Measurements from ENCODE around the gene UBE2N. TPM values are rescaled to one million over a fixed set of nuclear protein-coding genes. Genes with fewer than 3 reads are reported as not detected.

The UBE2N gene
- 100 to 1,000 TPM; 228 to 235 TPM for total RNA-seq

DNA sequence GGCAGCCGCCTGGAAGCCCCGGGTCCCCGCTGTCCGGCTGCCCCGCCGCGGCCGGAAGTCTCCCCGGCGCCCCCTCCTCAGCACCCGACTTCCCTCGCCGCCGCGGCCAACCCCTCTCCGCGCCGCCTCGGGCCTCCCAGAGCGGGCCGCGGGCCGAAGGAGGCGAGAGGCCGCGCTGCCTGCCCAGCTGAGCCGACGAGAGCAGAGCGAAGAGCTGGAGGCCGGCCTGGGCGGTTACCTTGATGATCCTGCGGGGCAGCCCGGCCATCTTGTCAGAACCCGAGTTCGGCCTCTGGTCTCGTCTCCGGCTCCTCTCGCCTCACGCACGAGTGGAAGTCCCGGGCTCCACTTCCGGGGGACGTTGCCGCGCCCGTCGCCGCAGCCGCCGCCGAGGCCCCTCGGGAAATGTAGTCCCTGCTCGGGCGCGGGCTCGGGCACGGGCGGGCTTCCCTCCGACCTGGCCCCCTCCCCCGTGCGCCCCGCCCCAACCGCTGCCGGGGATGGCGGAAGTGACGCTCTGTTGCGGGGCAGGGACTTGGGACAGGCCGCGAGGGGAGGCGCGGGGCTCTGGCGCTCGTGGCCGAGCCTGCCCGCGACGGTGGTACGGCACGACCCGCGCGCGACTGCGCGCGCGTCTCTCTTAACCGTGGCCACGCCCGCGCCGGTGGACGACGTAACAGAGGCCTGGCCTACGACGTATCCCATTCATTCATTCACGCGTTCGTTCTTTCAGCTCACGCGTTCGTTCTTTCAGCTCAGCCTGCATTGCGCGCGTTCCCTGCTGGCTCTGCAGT is at the start of gene UBE2N:
Gene UBE2N (minus strand): TSS at position 331 of the 794 bp plus-strand sequence. CDS start 63 bp downstream, at position 268.
- peak; percentile 98 for DNase-seq
- H3K4me1 Mint-ChIP-seq = peaks cover 47% of the 10 kb centered on the region
- H3K27me3 Mint-ChIP-seq = no peaks in the 10 kb centered on the region
- H3K27ac Mint-ChIP-seq = peak within 1 kb of the TSS; percentile 98
- H3K9me3 Mint-ChIP-seq = no peaks in the 10 kb centered on the region
- peak within 1 kb of the TSS; percentile 97 for H3K4me3 Mint-ChIP-seq
- peaks cover 16% of the 10 kb centered on the region for H3K36me3 Mint-ChIP-seq

DNA sequence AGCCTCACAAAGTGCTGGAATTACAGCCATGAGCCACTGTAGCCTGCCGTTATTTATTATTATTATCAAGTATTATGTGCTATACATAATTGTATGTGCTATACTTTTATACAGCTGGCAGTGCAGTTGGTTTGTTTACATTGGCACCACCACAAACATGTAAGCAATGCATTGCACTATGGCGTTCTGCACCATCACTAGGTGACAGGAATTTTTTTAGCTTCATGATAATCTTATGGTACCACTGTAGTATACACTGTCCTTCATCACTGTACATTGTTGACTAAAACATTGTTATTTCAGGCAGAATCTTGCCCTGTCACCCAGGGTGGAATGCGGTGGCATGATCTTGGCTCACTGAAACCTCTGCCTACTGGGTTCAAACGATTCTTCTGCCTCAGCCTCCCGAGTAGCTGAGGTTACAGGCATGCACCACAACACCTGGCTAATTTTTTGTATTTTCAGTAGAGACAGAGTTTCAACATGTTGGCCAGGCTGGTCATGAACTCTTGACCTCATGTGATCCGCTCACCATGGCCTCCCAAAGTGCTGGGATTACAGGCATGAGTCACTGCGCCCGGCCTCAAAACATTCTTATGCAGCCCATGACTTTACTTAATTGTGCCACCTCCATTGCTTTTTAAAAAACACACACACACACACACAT is 42.7 kb upstream of the UBE2N start:
- H3K9me3 Mint-ChIP-seq = no peaks in the 10 kb centered on the region
- DNase-seq = no peak
- H3K4me1 Mint-ChIP-seq = peaks cover 2% of the 10 kb centered on the region
- no peaks in the 10 kb centered on the region for H3K27me3 Mint-ChIP-seq
- H3K4me3 Mint-ChIP-seq = no peak overlapping the region
- H3K27ac Mint-ChIP-seq = peak overlapping the region; percentile 25
- peaks cover 15% of the 10 kb centered on the region for H3K36me3 Mint-ChIP-seq

GRCh38 chr12:93483151-93483807 is 41.5 kb upstream of the UBE2N start:
- no peak for DNase-seq
- Mint-ChIP-seq H3K4me1 (no peaks in the 10 kb centered on the region), H3K27ac (no peak overlapping the region), H3K9me3 (no peaks in the 10 kb centered on the region), H3K36me3 (peaks cover 10% of the 10 kb centered on the region), H3K4me3 (no peak overlapping the region), H3K27me3 (no peaks in the 10 kb centered on the region)

DNA sequence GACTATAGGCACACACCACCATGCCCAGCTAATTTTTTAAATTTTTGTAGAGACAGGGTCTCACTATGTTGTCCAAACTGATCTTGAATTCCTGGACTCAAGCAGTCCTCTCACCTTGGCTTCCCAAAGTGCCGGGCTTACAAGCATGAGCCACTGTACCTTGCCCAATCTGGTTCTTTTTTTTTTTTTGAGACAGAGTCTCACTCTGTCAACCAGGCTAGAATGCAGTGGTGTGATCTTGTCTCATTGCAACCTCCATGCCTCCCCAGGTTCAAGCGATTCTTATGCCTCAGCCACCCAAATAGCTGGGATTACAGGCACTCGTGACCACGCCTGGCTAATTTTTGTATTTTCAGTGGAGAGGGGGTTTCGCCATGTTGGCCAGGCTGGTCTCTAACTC is 41.0 kb upstream of the UBE2N start:
- DNase-seq = no peak
- no peaks in the 10 kb centered on the region for H3K4me1 Mint-ChIP-seq
- no peaks in the 10 kb centered on the region for H3K27me3 Mint-ChIP-seq
- no peak overlapping the region for H3K27ac Mint-ChIP-seq
- peaks cover 10% of the 10 kb centered on the region for H3K36me3 Mint-ChIP-seq
- H3K9me3 Mint-ChIP-seq = no peaks in the 10 kb centered on the region
- no peak overlapping the region for H3K4me3 Mint-ChIP-seq

- Mint-ChIP-seq H3K27me3 (no peaks in the 10 kb centered on the region), H3K4me1 (peaks cover 3% of the 10 kb centered on the region), H3K4me3 (no peak overlapping the region), H3K9me3 (no peaks in the 10 kb centered on the region), H3K36me3 (peaks cover 13% of the 10 kb centered on the region), H3K27ac (no peak overlapping the region)
- no peak for DNase-seq
Observed at GRCh38 chr12:93476555-93476954, 34.8 kb upstream of the UBE2N start.

GRCh38 chr12:93469386-93469785 is 27.6 kb upstream of the UBE2N start:
- no peak overlapping the region for H3K27ac Mint-ChIP-seq

DNA sequence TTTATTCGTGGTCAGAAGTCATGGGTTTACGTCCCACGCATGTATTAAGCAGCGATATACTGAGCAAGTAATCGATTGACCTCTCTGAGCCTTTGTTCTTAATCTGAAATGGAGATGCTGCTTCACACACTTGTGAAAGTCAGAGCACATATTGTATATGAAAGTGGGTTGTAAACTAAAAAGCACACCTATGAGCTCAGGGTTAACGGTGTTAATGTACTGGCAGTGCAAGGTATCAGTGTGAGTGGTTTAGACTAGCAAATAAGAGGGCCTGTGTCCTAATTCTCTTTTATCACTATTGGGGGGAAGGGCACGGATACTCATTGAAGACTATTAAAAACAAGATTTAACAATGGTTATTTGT is 26.2 kb upstream of the UBE2N start:
- Mint-ChIP-seq H3K27me3 (peaks cover 3% of the 10 kb centered on the region), H3K27ac (peak overlapping the region; percentile 94), H3K9me3 (no peaks in the 10 kb centered on the region), H3K36me3 (peaks cover 12% of the 10 kb centered on the region), H3K4me1 (peaks cover 28% of the 10 kb centered on the region), H3K4me3 (peak overlapping the region; percentile 97)
- no peak for DNase-seq

More at GRCh38 chr12:93469386-93469785, 27.6 kb upstream of the UBE2N start:
- no peaks in the 10 kb centered on the region for H3K27me3 Mint-ChIP-seq
- DNase-seq = no peak
- no peak overlapping the region for H3K4me3 Mint-ChIP-seq
- H3K9me3 Mint-ChIP-seq = no peaks in the 10 kb centered on the region
- H3K36me3 Mint-ChIP-seq = peaks cover 17% of the 10 kb centered on the region
- peaks cover 28% of the 10 kb centered on the region for H3K4me1 Mint-ChIP-seq

DNA sequence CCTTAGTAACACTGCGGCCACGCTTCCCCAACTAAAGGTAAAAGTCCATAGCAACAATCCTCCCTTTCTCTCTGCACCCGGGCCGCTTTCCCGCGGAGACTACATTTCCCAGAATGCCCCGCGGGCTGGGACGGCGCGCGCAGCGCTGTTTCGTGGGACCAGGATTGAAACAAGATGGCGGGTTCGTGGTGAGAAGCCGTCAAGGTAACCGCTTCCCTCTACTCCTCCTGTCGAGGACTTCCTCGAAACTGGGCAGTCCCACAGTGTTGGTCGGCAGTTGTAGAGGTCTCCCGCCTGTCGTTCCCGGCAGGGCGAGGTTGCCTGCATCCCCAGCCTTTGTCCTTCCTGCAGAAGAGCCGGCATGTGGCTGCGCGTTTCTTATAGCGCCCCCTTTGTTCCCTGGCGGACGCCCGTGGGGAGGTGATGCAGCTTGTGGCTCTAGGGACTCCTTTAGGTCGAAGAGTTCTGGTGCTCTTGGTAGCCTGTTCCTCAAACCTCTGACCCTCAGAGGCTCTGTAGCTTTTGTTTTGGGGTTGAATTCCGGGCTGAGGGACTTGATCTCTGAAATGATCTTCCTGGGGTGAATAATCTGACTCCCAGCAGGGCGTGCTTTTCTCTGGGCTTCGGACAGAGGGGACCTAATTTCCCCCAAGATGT is 25.7 kb upstream of the UBE2N start, which contains the start of gene MRPL42:
Gene MRPL42 (plus strand): TSS at position 164 of the 657 bp plus-strand sequence. CDS start 1,772 bp downstream, outside the sequence.
- Mint-ChIP-seq H3K9me3 (no peaks in the 10 kb centered on the region), H3K27ac (peak within 1 kb of the TSS; percentile 94), H3K4me1 (peaks cover 28% of the 10 kb centered on the region), H3K36me3 (peaks cover 12% of the 10 kb centered on the region), H3K4me3 (peak within 1 kb of the TSS; percentile 97), H3K27me3 (peaks cover 3% of the 10 kb centered on the region)
- DNase-seq = peak; percentile 92

- Mint-ChIP-seq H3K4me3 (peak overlapping the region; percentile 97), H3K9me3 (no peaks in the 10 kb centered on the region), H3K36me3 (peaks cover 12% of the 10 kb centered on the region), H3K27ac (peak overlapping the region; percentile 94), H3K4me1 (peaks cover 24% of the 10 kb centered on the region), H3K27me3 (peaks cover 3% of the 10 kb centered on the region)
- no peak for DNase-seq
Observed at GRCh38 chr12:93466625-93467350, 25.0 kb upstream of the UBE2N start.

- Mint-ChIP-seq H3K36me3 (peaks cover 11% of the 10 kb centered on the region), H3K27me3 (peaks cover 3% of the 10 kb centered on the region), H3K4me1 (peaks cover 21% of the 10 kb centered on the region), H3K27ac (no peak overlapping the region), H3K4me3 (no peak overlapping the region), H3K9me3 (no peaks in the 10 kb centered on the region)
- no peak for DNase-seq
Observed at GRCh38 chr12:93465841-93466240, 24.1 kb upstream of the UBE2N start.

- Mint-ChIP-seq H3K36me3 (no peaks in the 10 kb centered on the region), H3K27me3 (peaks cover 3% of the 10 kb centered on the region), H3K4me1 (no peaks in the 10 kb centered on the region), H3K9me3 (no peaks in the 10 kb centered on the region), H3K27ac (no peak overlapping the region), H3K4me3 (no peak overlapping the region)
- no peak for DNase-seq
Observed at GRCh38 chr12:93461503-93461902, 19.8 kb upstream of the UBE2N start.

- H3K4me1 Mint-ChIP-seq = no peaks in the 10 kb centered on the region
- H3K4me3 Mint-ChIP-seq = no peak overlapping the region
- no peak for DNase-seq
- peaks cover 9% of the 10 kb centered on the region for H3K27me3 Mint-ChIP-seq
- H3K9me3 Mint-ChIP-seq = no peaks in the 10 kb centered on the region
- no peaks in the 10 kb centered on the region for H3K36me3 Mint-ChIP-seq
- no peak overlapping the region for H3K27ac Mint-ChIP-seq
Observed at GRCh38 chr12:93460902-93461301, 19.2 kb upstream of the UBE2N start.

GRCh38 chr12:93460003-93460402 is 18.3 kb upstream of the UBE2N start:
- H3K4me1 Mint-ChIP-seq = no peaks in the 10 kb centered on the region
- no peak for DNase-seq
- H3K9me3 Mint-ChIP-seq = no peaks in the 10 kb centered on the region
- peaks cover 9% of the 10 kb centered on the region for H3K27me3 Mint-ChIP-seq
- no peak overlapping the region for H3K27ac Mint-ChIP-seq
- H3K4me3 Mint-ChIP-seq = no peak overlapping the region
- H3K36me3 Mint-ChIP-seq = no peaks in the 10 kb centered on the region

DNA sequence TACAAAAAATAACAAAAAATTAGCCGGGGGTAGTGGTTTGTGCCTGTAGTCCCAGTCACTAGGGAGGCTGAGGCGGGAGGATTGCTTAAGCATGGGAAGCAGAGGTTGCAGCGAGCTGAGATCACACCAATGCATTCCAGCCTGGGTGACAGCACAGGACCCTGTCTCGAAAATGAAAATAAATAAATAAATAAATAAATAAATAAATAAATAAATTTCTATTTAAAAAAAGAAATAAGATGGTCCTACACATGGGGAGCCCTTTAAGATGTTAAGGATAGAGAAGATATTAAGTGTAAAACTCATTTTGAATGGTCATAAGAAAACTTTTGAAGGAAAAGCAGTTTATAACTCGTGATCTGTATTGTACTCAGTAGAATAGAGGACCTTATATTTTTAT is 17.4 kb upstream of the UBE2N start:
- Mint-ChIP-seq H3K27ac (no peak overlapping the region), H3K36me3 (no peaks in the 10 kb centered on the region), H3K9me3 (no peaks in the 10 kb centered on the region), H3K4me1 (no peaks in the 10 kb centered on the region), H3K4me3 (no peak overlapping the region), H3K27me3 (peaks cover 7% of the 10 kb centered on the region)
- DNase-seq = no peak

All from activated naive CD8-positive, alpha-beta T cell treated with anti-CD3 and anti-CD28 coated beads for 36 hours (primary cell).